HepG2 (cell line): Measurements from ENCODE around the gene ALB. TPM values are rescaled to one million over a fixed set of nuclear protein-coding genes. Genes with fewer than 3 reads are reported as not detected.
A peak's percentile ranks its signal among the peaks of the same experiment; 100 is the strongest.

Experiments
- ATAC-seq: fragments of 200-7000 bp; cut with Tn5 transposase; 3 replicates; pipeline ENCODE4 v1.9.1; 2020; ENCODE audit warnings: mild to moderate bottlenecking, moderate library complexity
- BruUV-seq: library from RNA; stranded (reverse); fragments of 400-500 nt; replicated peaks from 2 replicates; lab custom pipeline; 2021; lab: Mats Ljungman, UMichigan
- CTCF ChIA-PET: fragments of 300-600 bp; formaldehyde crosslinking; extraction: SDS; loops from one replicate; lab custom pipeline; 2021; ENCODE audit warnings: low total read pairs, inconsistent platforms, low intra/inter-chr PET ratio; lab: Yijun Ruan, JAX
- POLR2A ChIA-PET: fragments of 350-600 bp; sonication (Branson Sonifier 250); formaldehyde crosslinking; loops from one replicate; lab custom pipeline; 2020; ENCODE audit warnings: antibody characterized with exemption, inconsistent platforms; lab: Yijun Ruan, JAX
- DNase-seq: peaks from one replicate; pipeline ENCODE4 v3.0.0-alpha.2; 2015; ENCODE audit warnings: low spot score
- FAIRE-seq: peaks from 3 replicates; lab custom pipeline; 2011; peaks lifted over from hg19 to GRCh38; lab: Jason Lieb, UNC
- H2AFZ ChIP-seq: one replicate; pipeline ENCODE4 v1.6.1; 2011; ENCODE audit warnings: low read length, inconsistent platforms
- H3K27ac ChIP-seq: fragments of 300-600 bp; 3 replicates; pipeline ENCODE4 v1.8.0; 2011; ENCODE audit warnings: mixed run types, mild to moderate bottlenecking, mixed read lengths, low read length, inconsistent platforms; ENCODE audit not compliant: insufficient read depth; ENCODE audit errors: extremely low read length
- H3K27me3 ChIP-seq, 2 experiments: fragments of 200-600 bp in 1 of 2; 2 replicates in 1 of 2; 3 replicates in 1 of 2; pipeline versions ENCODE4 v1.6.0 to v1.8.0; 2011; ENCODE audit warnings: low read length in 2 of 2, mild to moderate bottlenecking in 2 of 2, moderate library complexity in 2 of 2, inconsistent platforms in 1 of 2; ENCODE audit not compliant: insufficient read depth in 2 of 2, control insufficient read depth in 1 of 2
- H3K36me3 ChIP-seq, 2 experiments: fragments of 200-600 bp in 1 of 2; replicated peaks in 1 of 2; 2 replicates in 1 of 2; 3 replicates in 1 of 2; pipeline versions ENCODE4 v1.5.1 to v1.8.0; 2011; ENCODE audit warnings: low read length in 2 of 2, inconsistent platforms in 1 of 2; ENCODE audit not compliant: insufficient read depth in 2 of 2, control insufficient read depth in 1 of 2
- H3K4me1 ChIP-seq: 2 replicates; pipeline ENCODE4 v1.5.1; 2012; ENCODE audit warnings: low read length, inconsistent platforms; ENCODE audit not compliant: insufficient read depth
- H3K4me2 ChIP-seq: 2 replicates; pipeline ENCODE4 v1.6.0; 2011; ENCODE audit warnings: low read depth, low read length, inconsistent platforms
- H3K4me3 ChIP-seq, 3 experiments: fragments of 200-600 bp in 1 of 3; sonication (generic), shearing (Covaris generic) in 1 of 3; replicated peaks in 1 of 3; 2 replicates each; pipeline ENCODE4 v1.5.1; 2011 to 2016; ENCODE audit warnings: low read length in 3 of 3, inconsistent platforms in 2 of 3, low read depth in 2 of 3, mild to moderate bottlenecking in 2 of 3, control low read depth in 1 of 3, mixed read lengths in 1 of 3; ENCODE audit not compliant: insufficient read depth in 1 of 3
- H3K79me2 ChIP-seq: one replicate; pipeline ENCODE4 v1.6.1; 2011; ENCODE audit warnings: low read length, inconsistent platforms; ENCODE audit not compliant: insufficient read depth
- H3K9ac ChIP-seq: 2 replicates; pipeline ENCODE4 v1.6.0; 2011; ENCODE audit warnings: mild to moderate bottlenecking, low read depth, low read length, inconsistent platforms; ENCODE audit not compliant: insufficient read depth
- H3K9me3 ChIP-seq: 2 replicates; pipeline ENCODE4 v1.5.1; 2012; ENCODE audit warnings: mild to moderate bottlenecking, low read length
- H4K20me1 ChIP-seq: 2 replicates; pipeline ENCODE4 v1.6.0; 2011; ENCODE audit warnings: inconsistent platforms, mild to moderate bottlenecking, low read length, moderate library complexity; ENCODE audit not compliant: insufficient read depth
- HDAC6 ChIP-seq: fragments of 200-600 bp; sonication (generic); IDR thresholded peaks from 2 replicates; pipeline ENCODE4 v1.7.0; 2017; ENCODE audit warnings: mild to moderate bottlenecking, antibody characterized with exemption, low read length, low read depth
- HNRNPL ChIP-seq: fragments of 200-400 bp; formaldehyde crosslinking; IDR thresholded peaks from 2 replicates; pipeline ENCODE4 v1.6.1; 2017; ENCODE audit warnings: mild to moderate bottlenecking, low read depth, low read length
- NKX3-1 ChIP-seq: sonication (generic); formaldehyde crosslinking; IDR thresholded peaks from 2 replicates; pipeline ENCODE4 v1.5.0; 2020; ENCODE audit warnings: missing genetic modification reagents
- POLR2A ChIP-seq, 2 experiments: IDR thresholded peaks; 2 replicates each; pipeline ENCODE4 v1.6.1; 2011; ENCODE audit warnings: low read depth in 2 of 2, low read length in 2 of 2, mild to moderate bottlenecking in 1 of 2, moderate library complexity in 1 of 2; ENCODE audit not compliant: insufficient read depth in 1 of 2
- POLR2AphosphoS5 ChIP-seq: IDR thresholded peaks from 2 replicates; pipeline ENCODE4 v1.6.1; 2012; ENCODE audit warnings: low read depth, low read length
- RBFOX2 ChIP-seq: fragments of 200-400 bp; formaldehyde crosslinking; IDR thresholded peaks from 2 replicates; pipeline ENCODE4 v1.6.1; 2017; ENCODE audit warnings: low read depth, mild to moderate bottlenecking, low read length
- RBM22 ChIP-seq: fragments of 200-400 bp; formaldehyde crosslinking; optimal IDR thresholded peaks from 2 replicates; pipeline ENCODE3; 2017; ENCODE audit warnings: mild to moderate bottlenecking, low read length, moderate library complexity
- REL ChIP-seq: sonication (generic); formaldehyde crosslinking; conservative IDR thresholded peaks from 2 replicates; pipeline ENCODE4 v1.8.0; 2022; ENCODE audit warnings: mild to moderate bottlenecking, missing genetic modification reagents, moderate library complexity
- U2AF2 ChIP-seq: fragments of 200-400 bp; formaldehyde crosslinking; IDR thresholded peaks from 2 replicates; pipeline ENCODE4 v1.6.1; 2017; ENCODE audit warnings: low read depth, mild to moderate bottlenecking, low read length
- ZNF33A ChIP-seq: sonication (generic); formaldehyde crosslinking; IDR thresholded peaks from 2 replicates; pipeline ENCODE4 v1.5.1; 2020; ENCODE audit warnings: missing genetic modification reagents, mild to moderate bottlenecking, moderate library complexity, borderline replicate concordance
- ZNF382 ChIP-seq: sonication (generic); formaldehyde crosslinking; IDR thresholded peaks from 2 replicates; pipeline ENCODE4 v1.5.0; 2020; ENCODE audit warnings: missing genetic modification reagents, mild to moderate bottlenecking, borderline replicate concordance
- ZNF556 ChIP-seq: sonication (generic); formaldehyde crosslinking; IDR thresholded peaks from 2 replicates; pipeline ENCODE4 v1.4.0; 2020; ENCODE audit warnings: mild to moderate bottlenecking, missing genetic modification reagents, borderline replicate concordance
- ZNF709 ChIP-seq: sonication (generic); formaldehyde crosslinking; IDR thresholded peaks from 2 replicates; pipeline ENCODE4 v1.5.0; 2020; ENCODE audit warnings: mild to moderate bottlenecking, missing genetic modification reagents
- ZNF75D ChIP-seq: sonication (generic); formaldehyde crosslinking; IDR thresholded peaks from 2 replicates; pipeline ENCODE4 v1.8.1; 2023; ENCODE audit warnings: missing genetic modification reagents, mild to moderate bottlenecking, borderline replicate concordance
- ZSCAN5A ChIP-seq: sonication (generic); formaldehyde crosslinking; IDR thresholded peaks from 2 replicates; pipeline ENCODE4 v1.8.0; 2022; ENCODE audit warnings: mild to moderate bottlenecking, missing genetic modification reagents, borderline replicate concordance
- WGBS: methylation state at CpG from one replicate; pipeline ENCODE4 v1.1.6; 2017; ENCODE audit warnings: low lambda C conversion rate; 5-methylcytosine and 5-hydroxymethylcytosine counted together
- in situ Hi-C: cut with HindIII; loops from 2 replicates; pipeline ENCODE4 v1.10.0; 2017; ENCODE audit warnings: low pct_unique_long_range_greater_than_20kb; ENCODE audit not compliant: extremely low pct_ligation_motif_present
- intact Hi-C: fragments of 100-400 bp; cut with micrococcal nuclease; formaldehyde crosslinking; loops from one replicate; pipeline ENCODE4 v1.10.0; 2022; ENCODE audit not compliant: unreplicated experiment
- polyA plus RNA-seq, 8 experiments: library from polyadenylated mRNA; depleted of rRNA in 3 of 8; stranded (reverse) in 7 of 8; unstranded in 1 of 8; fragments of >200 nt; fragmentation: Illumina TruSeq in 4 of 8; extraction: Trizol in 4 of 8; gene quantifications; 2 replicates each; pipeline versions ENCODE4 v1.2.1 to v1.2.3, GENCODE V29; 2011 to 2016; ENCODE audit warnings: low read depth in 4 of 8, missing spikeins in 1 of 8, mixed read lengths in 1 of 8; ENCODE audit not compliant: insufficient read depth in 1 of 8
- total RNA-seq, 5 experiments: library from RNA; depleted of rRNA; stranded (reverse); fragments of >200 nt; fragmentation: Illumina TruSeq; extraction: Trizol; gene quantifications; 2 replicates each; pipeline ENCODE4 v1.2.3, GENCODE V29; 2016; ENCODE audit warnings: low read depth in 1 of 5
- TF ChIP-seq, protein P1 (sequence below): sonication (generic); formaldehyde crosslinking; IDR thresholded peaks from 2 replicates; pipeline ENCODE4 v1.9.0; 2022; ENCODE audit warnings: low read depth, missing genetic modification reagents
- TF ChIP-seq, protein P2 (sequence below), 2 experiments: fragments of 450-650 bp in 1 of 2; sonication (generic) in 1 of 2; formaldehyde crosslinking; IDR thresholded peaks; 2 replicates each; pipeline versions ENCODE4 v1.5.0 to v1.8.0; 2020 to 2022; ENCODE audit warnings: mild to moderate bottlenecking in 1 of 2, missing genetic modification reagents in 1 of 2
- TF ChIP-seq, protein P3 (sequence below): sonication (generic); formaldehyde crosslinking; IDR thresholded peaks from 2 replicates; pipeline ENCODE4 v1.8.1; 2022; ENCODE audit warnings: mild to moderate bottlenecking, missing genetic modification reagents

Gene ALB
- total and polyA plus RNA-seq, 2 of the 13 experiments (the other 11 are each of a cell fraction or from before 2014, with no cell fraction given): 22,259 to 22,625 TPM

DNA sequence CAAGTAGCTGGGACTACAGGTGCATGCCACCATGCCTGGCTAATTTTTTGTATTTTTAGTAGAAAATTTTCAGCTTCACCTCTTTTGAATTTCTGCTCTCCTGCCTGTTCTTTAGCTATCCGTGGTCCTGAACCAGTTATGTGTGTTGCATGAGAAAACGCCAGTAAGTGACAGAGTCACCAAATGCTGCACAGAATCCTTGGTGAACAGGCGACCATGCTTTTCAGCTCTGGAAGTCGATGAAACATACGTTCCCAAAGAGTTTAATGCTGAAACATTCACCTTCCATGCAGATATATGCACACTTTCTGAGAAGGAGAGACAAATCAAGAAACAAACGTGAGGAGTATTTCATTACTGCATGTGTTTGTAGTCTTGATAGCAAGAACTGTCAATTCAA lies 13.9 kb downstream of the ALB start (continued):
- TF ChIP-seq, protein P1, sequence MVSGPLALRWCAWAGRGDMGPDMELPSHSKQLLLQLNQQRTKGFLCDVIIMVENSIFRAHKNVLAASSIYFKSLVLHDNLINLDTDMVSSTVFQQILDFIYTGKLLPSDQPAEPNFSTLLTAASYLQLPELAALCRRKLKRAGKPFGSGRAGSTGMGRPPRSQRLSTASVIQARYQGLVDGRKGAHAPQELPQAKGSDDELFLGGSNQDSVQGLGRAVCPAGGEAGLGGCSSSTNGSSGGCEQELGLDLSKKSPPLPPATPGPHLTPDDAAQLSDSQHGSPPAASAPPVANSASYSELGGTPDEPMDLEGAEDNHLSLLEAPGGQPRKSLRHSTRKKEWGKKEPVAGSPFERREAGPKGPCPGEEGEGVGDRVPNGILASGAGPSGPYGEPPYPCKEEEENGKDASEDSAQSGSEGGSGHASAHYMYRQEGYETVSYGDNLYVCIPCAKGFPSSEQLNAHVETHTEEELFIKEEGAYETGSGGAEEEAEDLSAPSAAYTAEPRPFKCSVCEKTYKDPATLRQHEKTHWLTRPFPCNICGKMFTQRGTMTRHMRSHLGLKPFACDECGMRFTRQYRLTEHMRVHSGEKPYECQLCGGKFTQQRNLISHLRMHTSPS (CRISPR knock-in tag): no peak
- TF ChIP-seq ZNF75D (CRISPR knock-in tag) (no peak), REL (0 out of 2 replicates have a peak, but pooled peaks have one; percentile 7), ZSCAN5A (CRISPR knock-in tag) (no peak), NKX3-1 (peak; percentile 71)
- TF ChIP-seq, all 625 proteins: peak for 41

GRCh38 chr4:73418677-73419076 lies 14.6 kb downstream of the ALB start:
- FAIRE-seq (no peak), ATAC-seq (no peak), DNase-seq (no peak)
- Histone ChIP-seq H3K9me3 (no peaks in the 10 kb centered on the region), H3K4me2 (peak overlapping the region; percentile 34), H3K4me1 (peaks cover 39% of the 10 kb centered on the region), H3K79me2 (peaks cover 20% of the 10 kb centered on the region), H4K20me1 (peaks cover 3% of the 10 kb centered on the region), H3K36me3 (peaks cover 8 to 40% of the 10 kb centered on the region in 2 experiments; a peak in 4 of 5 replicates), H3K9ac (peak overlapping the region; percentile 26; the same call in 1 of the 2 replicates), H3K27ac (peak overlapping the region; percentile 89), H2AFZ (no peak overlapping the region), H3K27me3 (no peaks in the 10 kb centered on the region), H3K4me3 (peak overlapping the region in 2 of 3 experiments; percentile 1 to 21; a peak in 2 of 6 replicates)
- no TSS peak for BruUV-seq
- in situ Hi-C loops (no loop called here), intact Hi-C loops (no loop called here)
- ChIA-PET CTCF (interaction anchor here (1.2 kb wide), 1 partner anchor 28 kb away, joined by 3 read pairs; no protein-coding TSS in a partner anchor), POLR2A (interaction anchor here (0.9 to 7.8 kb wide), 7 partner anchors 8 to 78 kb away, joined by 3 to 85 read pairs (median 7); partner anchors contain the start of gene ALB)
- WGBS: 21% methylated on average over 1 of the region's 1 CpG
- TF ChIP-seq POLR2A (IDR thresholded peaks at IDR 0.05; ENCODE audit: insufficient read depth in 1 of 2, low read depth in 2 of 2, low read length in 2 of 2) (peak; percentile 38 to 53; a peak in 3 of 4 replicates), HNRNPL (peak; percentile 74; the same call in 1 of the 2 replicates), RBFOX2 (peak; percentile 68), U2AF2 (no peak), POLR2AphosphoS5 (peak; percentile 82), HDAC6 (no peak), RBM22 (peak; percentile 93), ZNF382 (CRISPR knock-in tag) (no peak), ZNF33A (CRISPR knock-in tag) (no peak), ZNF709 (no peak), ZNF556 (CRISPR knock-in tag) (no peak)
- TF ChIP-seq, protein P2, sequence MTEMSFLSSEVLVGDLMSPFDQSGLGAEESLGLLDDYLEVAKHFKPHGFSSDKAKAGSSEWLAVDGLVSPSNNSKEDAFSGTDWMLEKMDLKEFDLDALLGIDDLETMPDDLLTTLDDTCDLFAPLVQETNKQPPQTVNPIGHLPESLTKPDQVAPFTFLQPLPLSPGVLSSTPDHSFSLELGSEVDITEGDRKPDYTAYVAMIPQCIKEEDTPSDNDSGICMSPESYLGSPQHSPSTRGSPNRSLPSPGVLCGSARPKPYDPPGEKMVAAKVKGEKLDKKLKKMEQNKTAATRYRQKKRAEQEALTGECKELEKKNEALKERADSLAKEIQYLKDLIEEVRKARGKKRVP (CRISPR knock-in tag; IDR thresholded peaks at IDR 0.05): peak in 1 of 2 experiments; percentile 14; a peak in 1 of 4 replicates
- TF ChIP-seq, protein P3, sequence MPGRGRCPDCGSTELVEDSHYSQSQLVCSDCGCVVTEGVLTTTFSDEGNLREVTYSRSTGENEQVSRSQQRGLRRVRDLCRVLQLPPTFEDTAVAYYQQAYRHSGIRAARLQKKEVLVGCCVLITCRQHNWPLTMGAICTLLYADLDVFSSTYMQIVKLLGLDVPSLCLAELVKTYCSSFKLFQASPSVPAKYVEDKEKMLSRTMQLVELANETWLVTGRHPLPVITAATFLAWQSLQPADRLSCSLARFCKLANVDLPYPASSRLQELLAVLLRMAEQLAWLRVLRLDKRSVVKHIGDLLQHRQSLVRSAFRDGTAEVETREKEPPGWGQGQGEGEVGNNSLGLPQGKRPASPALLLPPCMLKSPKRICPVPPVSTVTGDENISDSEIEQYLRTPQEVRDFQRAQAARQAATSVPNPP (CRISPR knock-in tag): 0 out of 2 replicates have a peak, but pooled peaks have one; percentile 30
